AG04450 (cell line): ENCODE data around the gene TCAF1. TPM values are rescaled to one million over a fixed set of nuclear protein-coding genes. Genes with fewer than 3 reads are reported as not detected.
"Not testable (repeated sequence)": the region's sequence is repeated elsewhere in the genome, so short reads cannot be mapped to it uniquely, and the experiment has no call there.

ENCODE experiments used
- CTCF ChIA-PET: fragments of 300-600, 350-600 bp; formaldehyde crosslinking; extraction: SDS; loops from one replicate; lab custom pipeline; 2022; ENCODE audit warnings: antibody characterized with exemption, inconsistent platforms; lab: Charles Lee
- POLR2A ChIA-PET: fragments of 350-600 bp; formaldehyde crosslinking; extraction: SDS; loops from one replicate; lab custom pipeline; 2021; ENCODE audit warnings: antibody characterized with exemption, inconsistent platforms; lab: Yijun Ruan, JAX
- DNase-seq: peaks from one replicate; pipeline ENCODE4 v3.0.0-alpha.2; 2011; ENCODE audit warnings: low read depth, low spot score
- H3K27ac ChIP-seq: one replicate; pipeline ENCODE4 v1.5.1; 2012; ENCODE audit warnings: low read depth, low read length, control low read depth
- H3K27me3 ChIP-seq: one replicate; pipeline ENCODE4 v1.6.0; 2012; ENCODE audit warnings: low read length; ENCODE audit not compliant: control insufficient read depth, insufficient read depth
- H3K4me3 ChIP-seq: 2 replicates; pipeline ENCODE4 v1.5.1; 2011; ENCODE audit warnings: mild to moderate bottlenecking, low read depth, low read length, control low read depth
- H3K9me3 ChIP-seq: 2 replicates; pipeline ENCODE4 v1.5.1; 2012; ENCODE audit warnings: low read length; ENCODE audit not compliant: control insufficient read depth, insufficient read depth
- CTCF ChIP-seq: IDR thresholded peaks from 2 replicates; pipeline ENCODE4 v1.5.1; 2011; ENCODE audit warnings: low read depth, low read length, control low read depth, inconsistent platforms
- polyA plus RNA-seq: library from polyadenylated mRNA; depleted of rRNA; stranded (reverse); fragments of >200 nt; gene quantifications from 2 replicates; pipeline ENCODE4 v1.2.3, GENCODE V29; 2011

Gene TCAF1
- polyA plus RNA-seq, 1 experiment, result 61.3 TPM

GRCh38 chr7:143849785-143850479 lies 52.0 kb downstream of the TCAF1 start:
- no peak for DNase-seq
- POLR2A ChIA-PET, result no interaction called here
- CTCF ChIA-PET, result no interaction called here
- Histone ChIP-seq H3K4me3 (no peak overlapping the region), H3K27ac (no peak overlapping the region), H3K27me3 (no peaks in the 10 kb centered on the region), H3K9me3 (no peaks in the 10 kb centered on the region)
- no peak for TF ChIP-seq CTCF

- H3K4me3 ChIP-seq, result no peak overlapping the region
- no peak overlapping the region for H3K27ac ChIP-seq
- no peak for TF ChIP-seq CTCF
- CTCF ChIA-PET, result no interaction called here
- no peak for DNase-seq
- POLR2A ChIA-PET, result no interaction called here
- H3K27me3 ChIP-seq, result no peaks in the 10 kb centered on the region
- no peaks in the 10 kb centered on the region for H3K9me3 ChIP-seq
These were observed 53.8 kb downstream of the TCAF1 start for GRCh38 chr7:143848192-143848591.

GRCh38 chr7:143846692-143847091 lies 55.3 kb downstream of the TCAF1 start:
- TF ChIP-seq CTCF, result no peak
- Histone ChIP-seq H3K27me3 (no peaks in the 10 kb centered on the region), H3K27ac (no peak overlapping the region), H3K9me3 (no peaks in the 10 kb centered on the region), H3K4me3 (no peak overlapping the region)
- no peak for DNase-seq
- ChIA-PET CTCF (no interaction called here), POLR2A (no interaction called here)

- DNase-seq, H3K27me3 ChIP-seq, H3K9me3 ChIP-seq, POLR2A ChIA-PET, H3K27ac ChIP-seq, CTCF ChIA-PET, H3K4me3 ChIP-seq: not testable (repeated sequence)
- TF ChIP-seq CTCF, result peak; percentile 39
These were observed 60.3 kb downstream of the TCAF1 start for GRCh38 chr7:143841696-143842095.

- H3K27me3 ChIP-seq, POLR2A ChIA-PET, DNase-seq, H3K27ac ChIP-seq, CTCF ChIA-PET, H3K4me3 ChIP-seq, H3K9me3 ChIP-seq: not testable (repeated sequence)
These were observed 61.9 kb downstream of the TCAF1 start for GRCh38 chr7:143840062-143840461.
